Gastrocnemius medialis (tissue), 4 donors: ENCODE measurements around the gene PLCB2. TPM values are rescaled to one million over a fixed set of nuclear protein-coding genes. Genes with fewer than 3 reads are reported as not detected.
A peak's percentile ranks its signal among the peaks of the same experiment; 100 is the strongest.

Source experiments
- ATAC-seq, 2 donors: fragments of 150-250 bp; one replicate each; pipeline ENCODE4 v1.9.1; 2016
- DNase-seq, 2 donors: peaks; one replicate each; pipeline ENCODE4 v3.0.0-alpha.2; 2019
- H3K27ac ChIP-seq, 4 donors: fragments of 200-600 bp; sonication (generic); 1 replicate in 1 of 4; 2 replicates in 3 of 4; pipeline ENCODE4 v1.5.1; 2016 to 2018; ENCODE audit warnings: mild to moderate bottlenecking in 2 of 4, moderate library complexity in 1 of 4
- H3K27me3 ChIP-seq, 3 donors: fragments of 200-600 bp; sonication (generic) in 2 of 3; 1 replicate in 1 of 3; 2 replicates in 2 of 3; pipeline versions ENCODE4 v1.5.1 to v1.6.0; 2016 to 2019; ENCODE audit warnings: mild to moderate bottlenecking in 1 of 3, moderate library complexity in 1 of 3
- H3K36me3 ChIP-seq, 2 donors: fragments of 200-600 bp; sonication (generic) in 1 of 2; one replicate each; pipeline ENCODE4 v1.5.1; 2017 to 2018
- H3K4me1 ChIP-seq, 2 donors: fragments of 200-600 bp; sonication (generic) in 1 of 2; one replicate each; pipeline ENCODE4 v1.5.1; 2016 to 2017; ENCODE audit warnings: mild to moderate bottlenecking in 2 of 2
- H3K4me3 ChIP-seq, 4 donors: fragments of 200-600 bp; sonication (generic) in 3 of 4; 1 replicate in 1 of 4; 2 replicates in 3 of 4; pipeline ENCODE4 v1.5.1; 2016 to 2019; ENCODE audit warnings: mild to moderate bottlenecking in 2 of 4
- H3K9me3 ChIP-seq, 3 donors: fragments of 200-600 bp; sonication (generic) in 2 of 3; 1 replicate in 1 of 3; 2 replicates in 2 of 3; pipeline ENCODE4 v1.5.1; 2016 to 2019
- POLR2A ChIP-seq, 2 donors: fragments of 450-650 bp; IDR thresholded peaks; one replicate each; pipeline ENCODE4 v1.6.1; 2017; ENCODE audit warnings: antibody characterized with exemption in 2 of 2, mild to moderate bottlenecking in 2 of 2, moderate library complexity in 2 of 2
- in situ Hi-C, 4 donors: fragments of 200-750 bp; cut with MboI; loops; one replicate each; pipeline versions ENCODE4 v1.15.0 to v1.8.0; 2017; ENCODE audit warnings: low sequenced_read_pairs in 4 of 4
- intact Hi-C: fragments of 100-400 bp; cut with DNase I; formaldehyde crosslinking; loops from one replicate; pipeline ENCODE4 v1.15.1; 2023; ENCODE audit warnings: low total_unique reads
- total RNA-seq, 4 donors: library from RNA; depleted of rRNA; stranded (reverse); fragments of >200 nt; gene quantifications; one replicate each; pipeline versions ENCODE4 v1.1.0 to v1.2.3, GENCODE V29; 2016
- TF ChIP-seq, protein P1 (sequence below), 5 experiments: fragments of 450-650 bp in 3 of 5; fragments of 200-600 bp in 2 of 5; sonication (generic) in 2 of 5; IDR thresholded peaks in 4 of 5; conservative IDR thresholded peaks in 1 of 5; 1 replicate in 4 of 5; 2 replicates in 1 of 5; pipeline ENCODE4 v1.5.1; 2016 to 2019; ENCODE audit warnings: antibody characterized with exemption in 5 of 5, mild to moderate bottlenecking in 3 of 5, moderate library complexity in 3 of 5

Gene PLCB2
- total RNA-seq, 4 donors from 2014 or later: 0.72 to 2.0 (median 1.4) TPM; not detected in 1

DNA sequence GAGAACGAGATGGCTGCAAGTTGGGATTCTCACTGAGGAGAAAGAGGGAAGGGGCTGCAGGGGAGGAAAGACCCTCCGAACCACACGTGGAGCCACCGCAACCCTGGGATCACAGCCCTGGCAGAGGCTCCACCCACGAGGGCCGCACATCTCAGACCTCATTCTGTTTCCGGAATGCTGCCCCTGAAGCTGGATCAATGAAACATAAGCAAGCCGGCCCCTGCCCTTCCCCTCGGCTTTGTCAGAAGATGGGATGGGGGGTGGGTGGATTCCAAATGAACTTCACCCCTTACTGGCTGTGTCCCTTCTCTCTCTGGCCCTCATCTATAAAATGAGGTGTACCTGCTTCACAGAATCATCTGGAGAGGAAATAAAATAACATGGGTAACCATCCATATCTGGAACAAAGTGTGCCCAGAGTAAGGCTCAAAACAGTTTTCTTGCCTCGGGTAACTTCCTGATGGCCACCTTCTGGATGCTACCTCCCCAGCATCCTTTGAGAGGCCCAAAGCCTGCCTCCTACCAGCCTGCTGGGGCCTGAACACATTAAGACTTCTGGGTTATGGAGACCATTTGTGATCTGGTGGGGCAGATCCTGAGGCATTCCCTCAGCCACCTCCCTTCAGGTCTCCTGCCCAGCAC is 37.6 kb upstream of the PLCB2 start:
- in situ Hi-C loops: loop anchor here in 1 of 4 donors (10.0 kb wide), 1 partner anchor 79 kb away; no protein-coding TSS in a partner anchor
- DNase-seq (no peak), ATAC-seq (no peak)
- Histone ChIP-seq H3K4me1 (peaks cover 13 to 19% of the 10 kb centered on the region in 2 donors), H3K27me3 (no peaks in the 10 kb centered on the region), H3K9me3 (no peaks in the 10 kb centered on the region), H3K27ac (no peak overlapping the region), H3K4me3 (no peak overlapping the region), H3K36me3 (no peaks in the 10 kb centered on the region)
- TF ChIP-seq, protein P1, sequence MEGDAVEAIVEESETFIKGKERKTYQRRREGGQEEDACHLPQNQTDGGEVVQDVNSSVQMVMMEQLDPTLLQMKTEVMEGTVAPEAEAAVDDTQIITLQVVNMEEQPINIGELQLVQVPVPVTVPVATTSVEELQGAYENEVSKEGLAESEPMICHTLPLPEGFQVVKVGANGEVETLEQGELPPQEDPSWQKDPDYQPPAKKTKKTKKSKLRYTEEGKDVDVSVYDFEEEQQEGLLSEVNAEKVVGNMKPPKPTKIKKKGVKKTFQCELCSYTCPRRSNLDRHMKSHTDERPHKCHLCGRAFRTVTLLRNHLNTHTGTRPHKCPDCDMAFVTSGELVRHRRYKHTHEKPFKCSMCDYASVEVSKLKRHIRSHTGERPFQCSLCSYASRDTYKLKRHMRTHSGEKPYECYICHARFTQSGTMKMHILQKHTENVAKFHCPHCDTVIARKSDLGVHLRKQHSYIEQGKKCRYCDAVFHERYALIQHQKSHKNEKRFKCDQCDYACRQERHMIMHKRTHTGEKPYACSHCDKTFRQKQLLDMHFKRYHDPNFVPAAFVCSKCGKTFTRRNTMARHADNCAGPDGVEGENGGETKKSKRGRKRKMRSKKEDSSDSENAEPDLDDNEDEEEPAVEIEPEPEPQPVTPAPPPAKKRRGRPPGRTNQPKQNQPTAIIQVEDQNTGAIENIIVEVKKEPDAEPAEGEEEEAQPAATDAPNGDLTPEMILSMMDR (IDR thresholded peaks at IDR 0.05 in 4 of 5, conservative IDR thresholded peaks at IDR 0.05 in 1 of 5): no peak
- TF ChIP-seq POLR2A (IDR thresholded peaks at IDR 0.05): no peak
- intact Hi-C loops: loop anchor here (1.0 kb wide), 1 partner anchor 22 kb away; no protein-coding TSS in a partner anchor

DNA sequence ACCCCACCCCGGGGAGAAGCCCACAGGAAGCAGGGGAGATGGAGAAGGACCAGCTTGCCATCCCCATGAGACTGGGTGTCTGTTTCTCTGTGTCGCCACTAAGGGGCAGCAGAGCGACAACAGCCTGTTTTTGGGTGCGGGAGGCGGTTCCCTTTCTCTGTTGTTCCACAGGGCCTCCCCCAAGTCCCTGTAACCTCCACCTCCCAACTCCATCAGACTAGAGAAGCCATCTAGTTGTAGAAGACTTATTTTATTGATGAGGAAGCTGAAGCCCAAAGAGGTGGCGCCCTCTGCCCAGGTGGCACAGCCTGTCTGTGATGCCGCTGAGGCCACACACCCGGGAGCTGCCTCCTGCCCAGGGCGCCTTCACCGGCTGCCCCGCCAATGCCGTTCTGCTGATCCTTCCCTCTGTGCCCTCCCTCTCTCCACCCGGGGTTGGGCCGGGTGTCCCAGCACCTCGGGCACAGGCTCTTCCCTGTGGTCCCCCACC is 36.9 kb upstream of the PLCB2 start:
- Histone ChIP-seq H3K36me3 (no peaks in the 10 kb centered on the region), H3K4me3 (no peak overlapping the region), H3K9me3 (no peaks in the 10 kb centered on the region), H3K27ac (no peak overlapping the region), H3K4me1 (peaks cover 19 to 25% of the 10 kb centered on the region in 2 donors), H3K27me3 (no peaks in the 10 kb centered on the region)
- in situ Hi-C loops: loop anchor here in 1 of 4 donors (10.0 kb wide), 1 partner anchor 80 kb away; no protein-coding TSS in a partner anchor
- no peak for TF ChIP-seq POLR2A (IDR thresholded peaks at IDR 0.05)
- TF ChIP-seq, protein P1 (IDR thresholded peaks at IDR 0.05 in 4 of 5, conservative IDR thresholded peaks at IDR 0.05 in 1 of 5): peak; percentile 61 to 85 (median 75)
- ATAC-seq (no peak), DNase-seq (peak in 1 of 2 donors; percentile 53)
- intact Hi-C loops: loop anchor here (1.0 to 5.0 kb wide), 3 partner anchors 23 to 78 kb away; partner anchors contain the start of gene KNSTRN

DNA sequence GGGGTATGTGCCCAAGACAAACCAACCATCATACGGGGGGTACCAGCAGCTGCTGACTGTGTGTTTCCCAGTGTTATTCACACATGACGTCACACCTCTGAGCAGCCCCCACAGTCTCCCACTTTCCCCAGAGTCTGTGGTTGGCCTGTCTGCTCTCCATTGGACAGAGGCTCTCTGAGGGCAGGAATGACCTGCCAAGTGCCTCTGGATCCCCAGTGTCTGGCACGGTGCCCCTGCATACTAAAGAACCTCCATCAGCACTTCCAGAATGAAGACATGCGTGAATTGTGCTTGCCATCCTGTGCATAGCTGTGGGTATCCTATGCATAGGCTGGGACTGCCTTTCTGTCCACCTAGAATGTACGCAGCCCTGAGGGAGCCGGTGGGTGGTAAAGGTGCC is 36.5 kb upstream of the PLCB2 start:
- in situ Hi-C loops (loop anchor here in 1 of 4 donors (10.0 kb wide), 1 partner anchor 81 kb away; no protein-coding TSS in a partner anchor), intact Hi-C loops (loop anchor here (1.0 to 5.0 kb wide), 2 partner anchors 38 to 78 kb away; partner anchors contain the start of gene KNSTRN)
- Histone ChIP-seq H3K27ac (peak overlapping the region in 2 of 4 donors; percentile 34 to 42), H3K27me3 (no peaks in the 10 kb centered on the region), H3K4me1 (peaks cover 24 to 30% of the 10 kb centered on the region in 2 donors), H3K9me3 (no peaks in the 10 kb centered on the region), H3K36me3 (no peaks in the 10 kb centered on the region), H3K4me3 (no peak overlapping the region)
- TF ChIP-seq POLR2A (IDR thresholded peaks at IDR 0.05): no peak
- TF ChIP-seq, protein P1 (IDR thresholded peaks at IDR 0.05 in 4 of 5, conservative IDR thresholded peaks at IDR 0.05 in 1 of 5): no peak
- no peak for DNase-seq
- ATAC-seq: no peak

DNA sequence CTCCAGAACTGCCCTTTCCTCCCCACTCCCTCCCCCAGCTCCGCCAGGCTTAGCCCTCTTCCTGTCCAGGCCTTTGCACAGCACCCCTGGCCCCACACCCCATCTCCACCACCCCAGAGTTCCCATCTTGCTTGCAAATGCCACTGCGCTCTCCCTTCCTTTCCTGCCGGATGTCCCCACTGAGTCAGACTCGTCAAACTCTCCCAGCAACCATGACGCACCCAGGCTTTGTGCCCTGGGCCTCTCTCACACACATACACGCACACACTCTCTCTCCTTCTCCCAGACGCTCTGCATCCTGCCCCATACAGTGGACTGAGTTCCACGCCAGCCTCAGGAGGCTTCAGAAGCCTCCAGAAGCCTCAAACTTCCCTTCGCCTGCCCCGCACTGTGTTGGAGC is 35.8 kb upstream of the PLCB2 start:
- Histone ChIP-seq H3K27me3 (no peaks in the 10 kb centered on the region), H3K4me3 (no peak overlapping the region), H3K27ac (peak overlapping the region; percentile 28 to 99 (median 46)), H3K36me3 (no peaks in the 10 kb centered on the region), H3K4me1 (peaks cover 31 to 37% of the 10 kb centered on the region in 2 donors), H3K9me3 (no peaks in the 10 kb centered on the region)
- DNase-seq (no peak), ATAC-seq (no peak)
- in situ Hi-C loops: loop anchor here in 1 of 4 donors (10.0 kb wide), 1 partner anchor 81 kb away; no protein-coding TSS in a partner anchor
- TF ChIP-seq, protein P1 (IDR thresholded peaks at IDR 0.05 in 4 of 5, conservative IDR thresholded peaks at IDR 0.05 in 1 of 5): no peak
- no peak for TF ChIP-seq POLR2A (IDR thresholded peaks at IDR 0.05)
- intact Hi-C loops: loop anchor here (5.0 kb wide), 1 partner anchor 39 kb away; the partner anchor contains the start of gene KNSTRN
